Bronchial epithelial cell (primary cell): ENCODE measurements around the gene LY6G6D. TPM values are rescaled to one million over a fixed set of nuclear protein-coding genes. Genes with fewer than 3 reads are reported as not detected.

ENCODE experiments used
- DNase-seq: peaks from one replicate; pipeline ENCODE4 v3.0.0-alpha.2; 2010; ENCODE audit warnings: low read depth
- FAIRE-seq: peaks from 2 replicates; lab custom pipeline; 2011; peaks lifted over from hg19 to GRCh38; lab: Jason Lieb, UNC
- H3K27me3 ChIP-seq: 2 replicates; pipeline ENCODE4 v1.5.1; 2011; ENCODE audit warnings: low read length; ENCODE audit not compliant: control insufficient read depth, insufficient read depth
- H3K36me3 ChIP-seq: 2 replicates; pipeline ENCODE4 v1.5.1; 2011; ENCODE audit warnings: low read length; ENCODE audit not compliant: control insufficient read depth, insufficient read depth
- H3K4me3 ChIP-seq: 2 replicates; pipeline ENCODE4 v1.5.1; 2011; ENCODE audit warnings: mild to moderate bottlenecking, low read depth, low read length, control low read depth
- total RNA-seq: library from RNA; depleted of rRNA; stranded (reverse); fragments of >200 nt; gene quantifications from 2 replicates; pipeline ENCODE4 v1.2.1, GENCODE V29; 2014
- TF ChIP-seq, protein P1 (sequence below): IDR thresholded peaks from 2 replicates; pipeline ENCODE4 v1.5.1; 2011; ENCODE audit warnings: mild to moderate bottlenecking, moderate library complexity, low read length, control low read depth, inconsistent platforms; ENCODE audit not compliant: insufficient read depth, severe bottlenecking

LY6G6D gene
- total RNA-seq, 1 donor from 2014 or later = not detected

DNA sequence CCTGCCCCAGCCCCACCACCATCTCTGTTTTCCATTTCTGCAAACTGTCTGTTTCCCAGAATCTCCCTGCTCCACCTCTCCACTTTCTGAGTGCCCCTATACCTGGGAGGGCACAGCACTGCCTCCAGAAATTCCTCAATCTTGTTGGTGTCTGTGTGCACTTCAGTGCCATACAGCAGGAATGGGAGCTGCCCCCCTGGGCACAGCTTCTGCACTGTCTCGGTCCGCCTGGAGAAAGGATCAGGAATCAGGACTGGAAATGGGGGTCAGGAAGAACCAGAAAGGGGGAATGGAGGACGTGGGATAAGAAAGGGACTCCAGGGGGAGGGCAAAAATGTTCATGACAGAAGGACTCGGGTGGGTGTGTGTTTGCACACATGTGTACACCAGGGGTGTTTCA, 18.6 kb downstream of the LY6G6D start:
- DNase-seq (no peak), FAIRE-seq (no peak)
- TF ChIP-seq, protein P1, sequence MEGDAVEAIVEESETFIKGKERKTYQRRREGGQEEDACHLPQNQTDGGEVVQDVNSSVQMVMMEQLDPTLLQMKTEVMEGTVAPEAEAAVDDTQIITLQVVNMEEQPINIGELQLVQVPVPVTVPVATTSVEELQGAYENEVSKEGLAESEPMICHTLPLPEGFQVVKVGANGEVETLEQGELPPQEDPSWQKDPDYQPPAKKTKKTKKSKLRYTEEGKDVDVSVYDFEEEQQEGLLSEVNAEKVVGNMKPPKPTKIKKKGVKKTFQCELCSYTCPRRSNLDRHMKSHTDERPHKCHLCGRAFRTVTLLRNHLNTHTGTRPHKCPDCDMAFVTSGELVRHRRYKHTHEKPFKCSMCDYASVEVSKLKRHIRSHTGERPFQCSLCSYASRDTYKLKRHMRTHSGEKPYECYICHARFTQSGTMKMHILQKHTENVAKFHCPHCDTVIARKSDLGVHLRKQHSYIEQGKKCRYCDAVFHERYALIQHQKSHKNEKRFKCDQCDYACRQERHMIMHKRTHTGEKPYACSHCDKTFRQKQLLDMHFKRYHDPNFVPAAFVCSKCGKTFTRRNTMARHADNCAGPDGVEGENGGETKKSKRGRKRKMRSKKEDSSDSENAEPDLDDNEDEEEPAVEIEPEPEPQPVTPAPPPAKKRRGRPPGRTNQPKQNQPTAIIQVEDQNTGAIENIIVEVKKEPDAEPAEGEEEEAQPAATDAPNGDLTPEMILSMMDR = no peak
- Histone ChIP-seq H3K4me3 (no peak overlapping the region), H3K27me3 (no peaks in the 10 kb centered on the region), H3K36me3 (peaks cover 21% of the 10 kb centered on the region)

DNA sequence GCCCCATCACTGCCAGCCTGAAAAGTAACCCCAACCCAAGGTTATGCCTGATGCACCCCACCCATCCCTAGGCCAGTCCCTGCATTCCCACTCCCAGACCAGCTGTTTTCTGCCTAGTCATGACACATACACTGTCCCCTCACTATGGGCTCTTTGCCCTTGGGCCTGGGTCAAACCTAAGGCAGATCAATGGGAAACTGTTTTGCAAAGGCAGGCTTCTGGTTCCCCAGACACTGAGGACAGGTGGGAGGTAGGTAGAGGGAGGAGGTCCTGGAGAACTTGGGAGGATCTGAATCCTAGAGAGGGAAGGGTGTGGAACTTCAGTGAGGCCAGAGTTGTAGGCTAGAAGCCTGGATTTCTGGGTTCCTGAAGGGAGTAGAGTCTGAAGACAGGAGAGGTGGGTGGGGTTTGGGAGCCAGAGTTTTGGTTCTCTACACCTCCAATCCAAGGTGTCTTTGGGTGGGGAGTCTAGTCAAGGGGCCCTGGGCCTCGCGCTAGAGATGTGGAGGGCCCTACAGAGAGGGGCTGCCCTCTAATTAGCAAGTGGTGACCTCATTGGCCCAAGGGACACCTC, 19.2 kb downstream of the LY6G6D start:
- DNase-seq (no peak), FAIRE-seq (no peak)
- Histone ChIP-seq H3K36me3 (peaks cover 21% of the 10 kb centered on the region), H3K27me3 (no peaks in the 10 kb centered on the region), H3K4me3 (peak overlapping the region; percentile 52)
- TF ChIP-seq, protein P1 = no peak

DNA sequence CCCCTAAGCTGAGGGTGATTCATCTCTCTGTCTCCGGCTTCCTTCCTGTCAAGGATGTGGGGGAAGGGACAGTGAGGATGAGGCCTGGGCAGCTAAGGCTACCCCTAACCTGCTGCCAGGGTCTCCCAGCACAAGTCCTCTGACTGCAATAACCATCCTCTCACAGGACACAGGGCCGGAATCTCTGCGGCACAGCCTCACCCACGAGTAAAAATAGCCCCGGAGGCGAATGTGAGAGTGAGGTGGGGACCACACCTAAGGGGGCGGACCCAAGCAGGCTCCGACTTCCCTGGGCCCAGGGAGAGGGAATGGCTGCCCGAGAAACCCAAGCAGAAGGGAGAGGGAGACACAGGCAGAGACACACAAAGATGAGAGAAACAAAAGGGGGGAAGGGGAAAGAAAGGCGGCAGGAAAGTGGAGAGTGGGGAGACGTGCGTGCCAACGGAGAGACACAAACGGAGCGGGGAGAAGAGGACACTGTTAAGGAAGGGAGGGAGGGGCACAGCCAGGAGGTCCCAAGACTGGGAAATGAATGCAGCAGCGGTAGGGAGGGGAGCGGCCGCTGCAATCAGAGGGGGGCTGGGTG, 19.8 kb downstream of the LY6G6D start:
- Histone ChIP-seq H3K27me3 (no peaks in the 10 kb centered on the region), H3K36me3 (peaks cover 21% of the 10 kb centered on the region), H3K4me3 (peak overlapping the region; percentile 52)
- TF ChIP-seq, protein P1 = no peak
- DNase-seq (peak; percentile 86), FAIRE-seq (no peak)

DNA sequence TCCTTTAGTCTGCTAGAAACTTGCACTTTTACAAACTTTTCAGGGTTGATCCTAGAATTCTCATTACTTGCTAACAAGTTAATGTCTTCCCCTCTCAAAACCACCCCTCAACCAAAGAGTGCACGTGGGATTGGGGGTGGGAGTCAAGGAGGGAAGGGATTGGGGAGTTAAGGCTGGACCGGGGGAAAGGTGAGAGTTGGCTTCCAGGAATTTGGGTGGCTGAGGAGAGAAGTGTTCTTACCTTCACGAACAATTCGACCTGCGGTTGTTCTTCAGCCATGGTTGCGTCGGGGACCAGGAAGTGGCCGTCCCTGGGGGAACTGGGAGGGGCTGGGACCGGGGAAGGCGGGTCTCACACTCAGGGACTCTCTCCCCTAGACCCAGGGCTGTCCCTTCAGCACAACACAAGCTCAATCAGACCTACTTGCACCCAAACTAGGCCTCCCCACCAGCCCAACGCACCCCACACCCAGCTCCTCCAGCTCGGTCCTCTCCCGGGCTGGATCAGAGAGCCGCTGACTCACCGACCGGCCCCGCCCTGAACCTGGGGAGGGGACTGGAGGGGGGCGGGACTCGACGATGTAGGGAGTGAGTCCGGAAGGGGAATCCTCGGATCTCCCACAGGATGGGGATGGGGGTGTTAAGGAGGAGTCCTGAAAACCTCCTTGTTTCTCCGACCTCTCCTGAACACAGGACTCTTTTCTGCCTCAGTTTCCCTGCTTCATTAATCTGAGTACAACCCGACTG, 21.0 kb downstream of the LY6G6D start, which contains the start of gene CLIC1:
Gene CLIC1 (minus strand): TSS at position 510 of the 747 bp plus-strand sequence. CDS start 230 bp downstream, at position 280.
- DNase-seq = peak; percentile 76
- Histone ChIP-seq H3K4me3 (peak within 1 kb of the TSS; percentile 52), H3K36me3 (peaks cover 19% of the 10 kb centered on the region), H3K27me3 (no peaks in the 10 kb centered on the region)
- TF ChIP-seq, protein P1 = no peak
- no peak for FAIRE-seq

DNA sequence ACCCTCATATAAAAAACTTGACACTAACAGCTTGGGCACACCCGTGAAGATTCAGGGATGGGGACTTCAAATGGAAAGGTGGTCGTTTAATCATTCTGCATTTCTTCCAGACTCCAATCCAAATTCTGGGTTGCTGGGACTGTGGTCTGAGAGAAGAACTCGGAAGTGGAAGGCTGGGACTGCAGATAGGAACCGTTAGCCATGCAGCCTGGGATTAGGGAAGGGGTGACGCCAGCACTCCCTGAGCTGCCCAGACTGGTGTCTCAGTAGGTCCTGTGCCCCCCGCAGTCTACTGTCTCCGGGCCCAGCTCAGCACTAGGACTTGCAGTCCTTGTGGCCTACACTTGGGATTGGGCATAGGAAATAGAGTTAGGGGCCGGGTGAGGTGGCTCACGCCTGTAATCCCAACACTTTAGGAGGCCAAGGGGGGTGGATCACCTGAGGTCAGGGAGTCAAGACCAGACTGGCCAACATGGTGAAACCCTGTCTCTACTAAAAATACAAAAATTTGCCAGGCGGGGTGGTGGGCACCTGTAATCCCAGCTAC, 21.7 kb downstream of the LY6G6D start:
- no peak for DNase-seq
- no peak for FAIRE-seq
- Histone ChIP-seq H3K4me3 (peak overlapping the region; percentile 52), H3K27me3 (no peaks in the 10 kb centered on the region), H3K36me3 (peaks cover 20% of the 10 kb centered on the region)
- TF ChIP-seq, protein P1 = no peak
